IMR-90 (cell line): ENCODE measurements around the gene HIVEP1.

Experiments used
- CEBPB ChIP-seq: IDR thresholded peaks from 2 replicates; pipeline ENCODE4 v1.6.1; 2012; ENCODE audit warnings: low read depth, low read length, improper control_type of control experiment
- CTCF ChIP-seq: conservative IDR thresholded peaks from 2 replicates; pipeline ENCODE4 v1.5.1; 2012; ENCODE audit warnings: mild to moderate bottlenecking, low read depth, low read length, improper control_type of control experiment
- ELK1 ChIP-seq: fragments of 150-350 bp; IDR thresholded peaks from 2 replicates; pipeline ENCODE4 v1.6.1; 2016; ENCODE audit warnings: low read depth, mild to moderate bottlenecking, low read length, moderate library complexity, borderline replicate concordance
- FOS ChIP-seq: fragments of 150-350 bp; IDR thresholded peaks from 2 replicates; pipeline ENCODE4 v1.6.1; 2016; ENCODE audit warnings: low read depth, low read length
- MAFK ChIP-seq: IDR thresholded peaks from 2 replicates; pipeline ENCODE4 v1.6.1; 2012; ENCODE audit warnings: low read depth, low read length, improper control_type of control experiment
- MXI1 ChIP-seq: IDR thresholded peaks from 2 replicates; pipeline ENCODE4 v1.6.1; 2012; ENCODE audit warnings: low read depth, mild to moderate bottlenecking, low read length, moderate library complexity, borderline replicate concordance
- POLR2A ChIP-seq: IDR thresholded peaks from 2 replicates; pipeline ENCODE4 v1.6.1; 2012; ENCODE audit warnings: mild to moderate bottlenecking, low read depth, low read length
- RAD21 ChIP-seq: IDR thresholded peaks from 2 replicates; pipeline ENCODE4 v1.6.1; 2012; ENCODE audit warnings: low read length, improper control_type of control experiment
- RCOR1 ChIP-seq: IDR thresholded peaks from 2 replicates; pipeline ENCODE4 v1.6.1; 2012; ENCODE audit warnings: mild to moderate bottlenecking, low read length, improper control_type of control experiment; ENCODE audit not compliant: insufficient replicate concordance
- RFX5 ChIP-seq: IDR thresholded peaks from 2 replicates; pipeline ENCODE4 v1.8.0; 2012; ENCODE audit warnings: low read depth, mild to moderate bottlenecking, low read length, moderate library complexity
- SMC3 ChIP-seq: fragments of 150-350 bp; IDR thresholded peaks from 2 replicates; pipeline ENCODE4 v1.6.1; 2016; ENCODE audit warnings: low read depth, mild to moderate bottlenecking, antibody characterized with exemption, low read length, moderate library complexity
- USF2 ChIP-seq: fragments of 150-350 bp; IDR thresholded peaks from 2 replicates; pipeline ENCODE4 v1.6.1; 2017; ENCODE audit warnings: mild to moderate bottlenecking, antibody characterized with exemption, low read length, low read depth

GRCh38 chr6:12151433-12151820 lies 139.3 kb downstream of the HIVEP1 start:
- no peak for TF ChIP-seq POLR2A
- no peak for TF ChIP-seq CTCF
- no peak for TF ChIP-seq MAFK
- TF ChIP-seq RFX5: no peak
- TF ChIP-seq SMC3: no peak
- no peak for TF ChIP-seq USF2
- TF ChIP-seq CEBPB: no peak
- no peak for TF ChIP-seq ELK1
- no peak for TF ChIP-seq MXI1
- TF ChIP-seq RAD21: no peak
- no peak for TF ChIP-seq FOS
- no peak for TF ChIP-seq RCOR1
